Adrenal gland (tissue), 12 donors: ENCODE data around the gene SOX9. TPM values are rescaled to one million over a fixed set of nuclear protein-coding genes. Genes with fewer than 3 reads are reported as not detected.

ENCODE experiments used
- DNase-seq, 7 donors: peaks; one replicate each; pipeline ENCODE4 v3.0.0-alpha.2; 2019 to 2020
- H3K27ac ChIP-seq, 5 donors: fragments of 200-600 bp; sonication (generic) in 4 of 5; 1 replicate in 3 of 5; 2 replicates in 2 of 5; pipeline versions ENCODE4 v1.5.1 to v1.8.0; 2016 to 2020; ENCODE audit warnings: mild to moderate bottlenecking in 1 of 5
- H3K27me3 ChIP-seq: fragments of 200-600 bp; 2 replicates; pipeline ENCODE4 v1.8.0; 2021
- H3K36me3 ChIP-seq, 2 donors: fragments of 200-600 bp; replicated peaks in 1 of 2; 1 replicate in 1 of 2; 2 replicates in 1 of 2; pipeline versions ENCODE4 v1.5.1 to v1.8.0; 2018 to 2022
- H3K4me1 ChIP-seq, 2 donors: fragments of 200-600 bp; replicated peaks in 1 of 2; 1 replicate in 1 of 2; 2 replicates in 1 of 2; pipeline versions ENCODE4 v1.5.1 to v1.8.0; 2018 to 2021
- H3K4me3 ChIP-seq, 4 donors: fragments of 200-600 bp; sonication (generic) in 3 of 4; one replicate each; pipeline ENCODE4 v1.5.1; 2016 to 2018
- H3K9me3 ChIP-seq, 3 donors: fragments of 200-600 bp; sonication (generic) in 1 of 3; replicated peaks in 1 of 3; 1 replicate in 2 of 3; 2 replicates in 1 of 3; pipeline versions ENCODE4 v1.5.1 to v1.8.0; 2016 to 2021
- POLR2A ChIP-seq, 2 donors: fragments of 450-650 bp; IDR thresholded peaks; one replicate each; pipeline ENCODE4 v1.6.1; 2017; ENCODE audit warnings: antibody characterized with exemption in 2 of 2, mild to moderate bottlenecking in 2 of 2, moderate library complexity in 1 of 2
- WGBS, 4 donors: extraction: QIAGEN DNeasy Blood & Tissue Kit in 2 of 4; methylation state at CpG; one replicate each; pipeline versions ENCODE4 v1.1.5 to v1.1.7; 2013 to 2017; 5-methylcytosine and 5-hydroxymethylcytosine counted together
- intact Hi-C, 2 donors: fragments of 100-400 bp; cut with DNase I; formaldehyde crosslinking; loops; one replicate each; pipeline versions ENCODE4 v1.14.1 to v1.15.0; 2022 to 2023
- polyA plus RNA-seq, 3 donors: library from polyadenylated mRNA; stranded (reverse); fragments of 200-250 nt in 2 of 3; fragments of 350-450 nt in 1 of 3; fragmentation: Illumina TruSeq in 1 of 3; extraction: RNeasy Lipid Tissue Mini Kit (QIAGEN cat#74804) in 1 of 3; gene quantifications; one replicate each; pipeline ENCODE4 v1.2.3, GENCODE V29; 2013 to 2014
- total RNA-seq, 9 donors: library from RNA; depleted of rRNA in 4 of 9; stranded (reverse); fragments of >200 nt in 4 of 9; fragments of 120-200 nt in 1 of 9; fragmentation: NEBNext Ultra II Directional in 1 of 9; extraction: Animal tissue kit (Norgen Biotek cat#: 25700) in 1 of 9; gene quantifications; one replicate each; pipeline versions ENCODE4 v1.1.0 to v1.2.4, GENCODE V29; 2013 to 2023
- TF ChIP-seq, protein P1 (sequence below), 6 experiments: fragments of 450-650 bp in 4 of 6; fragments of 200-600 bp in 2 of 6; sonication (generic) in 1 of 6; IDR thresholded peaks; 1 replicate in 5 of 6; 2 replicates in 1 of 6; pipeline versions ENCODE4 v1.5.1 to v1.8.0; 2016 to 2021; ENCODE audit warnings: antibody characterized with exemption in 6 of 6, mild to moderate bottlenecking in 2 of 6, moderate library complexity in 1 of 6
- donor health status: healthy with polysubstance abuse.
- donor health status: Bipolar disorder and iron deficiency.
- donor health status: DM: yes; HTN: yes; CAD: no.
- donor health status: DM: no; HTN: no; CAD: no.
- donor health status: DM: no; HTN: no; CAD: no.
- donor health status: DM: yes; HTN: yes; CAD: no.

The SOX9 gene
- total and polyA plus RNA-seq, 12 donors = 0.22 to 8.9 (median 4.5) TPM

DNA sequence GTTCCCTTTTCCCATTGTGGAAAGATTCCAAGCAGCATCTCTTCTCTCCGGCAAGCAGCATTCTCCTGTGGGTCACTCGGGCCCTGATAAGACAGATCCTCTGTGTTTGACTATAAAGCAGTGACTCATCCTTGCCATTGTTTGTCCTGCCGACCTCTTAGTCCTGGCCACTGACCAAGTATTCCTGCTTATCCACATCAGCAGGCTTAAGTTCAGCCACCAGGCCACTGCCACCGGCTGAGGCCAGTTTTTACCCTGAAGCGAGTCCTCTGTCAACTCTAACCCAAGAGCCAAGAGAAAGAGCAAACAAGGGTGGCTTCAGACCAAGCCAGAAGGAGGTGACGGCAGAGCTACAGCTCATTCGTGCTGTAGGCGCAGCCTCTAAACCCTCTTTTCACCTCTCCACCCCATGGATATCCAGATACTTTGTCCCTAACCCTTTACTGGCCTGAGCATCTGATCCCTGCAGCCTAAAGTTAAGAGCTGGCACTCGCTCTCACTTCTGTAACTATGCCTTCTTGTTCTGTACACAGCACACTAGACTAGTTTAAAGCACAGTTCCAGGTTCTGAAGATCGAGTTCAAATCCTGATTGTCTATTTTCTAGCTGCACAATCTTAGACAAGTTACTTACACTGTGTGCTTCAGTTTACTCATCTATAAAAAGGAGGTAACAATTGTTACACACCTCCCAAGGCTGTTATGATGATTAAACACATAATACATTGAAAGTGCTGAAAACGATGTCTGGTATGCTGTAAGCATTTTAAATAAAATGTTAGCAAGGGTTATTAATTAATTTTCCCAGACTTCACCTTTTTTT is 31.0 kb downstream of the SOX9 start:
- Histone ChIP-seq H3K36me3 (no peaks in the 10 kb centered on the region), H3K27ac (peak overlapping the region in 3 of 5 donors; percentile 1 to 90 (median 70)), H3K4me3 (peak overlapping the region in 1 of 4 donors; percentile 15), H3K9me3 (no peaks in the 10 kb centered on the region), H3K27me3 (no peaks in the 10 kb centered on the region), H3K4me1 (peaks cover 0 to 7% of the 10 kb centered on the region in 2 donors)
- 38 to 46% (median 40%) methylated on average over 7 to 11 of the region's 11 CpGs for WGBS, 4 donors
- peak; percentile 70 to 92 (median 86) for DNase-seq
- TF ChIP-seq POLR2A (IDR thresholded peaks at IDR 0.05) = peak in 1 of 2 donors; percentile 19
- TF ChIP-seq, protein P1, sequence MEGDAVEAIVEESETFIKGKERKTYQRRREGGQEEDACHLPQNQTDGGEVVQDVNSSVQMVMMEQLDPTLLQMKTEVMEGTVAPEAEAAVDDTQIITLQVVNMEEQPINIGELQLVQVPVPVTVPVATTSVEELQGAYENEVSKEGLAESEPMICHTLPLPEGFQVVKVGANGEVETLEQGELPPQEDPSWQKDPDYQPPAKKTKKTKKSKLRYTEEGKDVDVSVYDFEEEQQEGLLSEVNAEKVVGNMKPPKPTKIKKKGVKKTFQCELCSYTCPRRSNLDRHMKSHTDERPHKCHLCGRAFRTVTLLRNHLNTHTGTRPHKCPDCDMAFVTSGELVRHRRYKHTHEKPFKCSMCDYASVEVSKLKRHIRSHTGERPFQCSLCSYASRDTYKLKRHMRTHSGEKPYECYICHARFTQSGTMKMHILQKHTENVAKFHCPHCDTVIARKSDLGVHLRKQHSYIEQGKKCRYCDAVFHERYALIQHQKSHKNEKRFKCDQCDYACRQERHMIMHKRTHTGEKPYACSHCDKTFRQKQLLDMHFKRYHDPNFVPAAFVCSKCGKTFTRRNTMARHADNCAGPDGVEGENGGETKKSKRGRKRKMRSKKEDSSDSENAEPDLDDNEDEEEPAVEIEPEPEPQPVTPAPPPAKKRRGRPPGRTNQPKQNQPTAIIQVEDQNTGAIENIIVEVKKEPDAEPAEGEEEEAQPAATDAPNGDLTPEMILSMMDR (IDR thresholded peaks at IDR 0.05) = peak in 3 of 6 experiments; percentile 14 to 29 (median 19)
- intact Hi-C loops = no loop called here

DNA sequence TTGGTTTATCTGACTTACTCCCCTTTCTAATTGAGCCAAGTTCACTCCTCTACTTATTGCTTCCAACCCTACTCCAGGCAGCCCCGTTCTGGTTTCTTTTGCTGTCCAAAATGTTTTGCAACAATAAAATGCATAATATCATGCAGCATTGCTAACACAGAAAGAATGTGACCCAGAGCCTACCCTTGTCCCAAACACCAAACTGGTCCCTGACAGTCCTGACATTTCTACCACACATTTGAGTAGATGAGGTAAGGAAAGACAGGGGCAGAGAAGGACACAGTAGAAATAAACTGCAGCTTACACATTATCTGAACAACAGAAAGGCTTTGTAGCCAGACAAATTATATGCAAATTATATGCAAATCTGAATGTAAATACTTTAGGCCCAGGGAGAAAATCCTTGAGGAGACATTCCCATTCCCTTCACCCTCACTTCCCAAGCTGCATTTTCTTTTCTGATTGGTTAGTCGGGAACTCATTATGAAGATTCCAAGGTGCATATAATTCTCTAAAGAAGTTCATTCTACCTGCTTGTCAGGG is 31.6 kb downstream of the SOX9 start:
- peak in 1 of 7 donors; percentile 32 for DNase-seq
- no peaks in the 10 kb centered on the region for H3K27me3 ChIP-seq
- H3K4me1 ChIP-seq = peaks cover 0 to 7% of the 10 kb centered on the region in 2 donors
- 54 to 77% (median 66%) methylated on average over 2 of the region's 2 CpGs for WGBS, 4 donors
- H3K36me3 ChIP-seq = no peaks in the 10 kb centered on the region
- H3K27ac ChIP-seq = peak overlapping the region in 1 of 5 donors; percentile 90
- TF ChIP-seq POLR2A (IDR thresholded peaks at IDR 0.05) = no peak
- TF ChIP-seq, protein P1 (IDR thresholded peaks at IDR 0.05) = no peak
- intact Hi-C loops = no loop called here
- no peak overlapping the region for H3K4me3 ChIP-seq
- no peaks in the 10 kb centered on the region for H3K9me3 ChIP-seq

DNA sequence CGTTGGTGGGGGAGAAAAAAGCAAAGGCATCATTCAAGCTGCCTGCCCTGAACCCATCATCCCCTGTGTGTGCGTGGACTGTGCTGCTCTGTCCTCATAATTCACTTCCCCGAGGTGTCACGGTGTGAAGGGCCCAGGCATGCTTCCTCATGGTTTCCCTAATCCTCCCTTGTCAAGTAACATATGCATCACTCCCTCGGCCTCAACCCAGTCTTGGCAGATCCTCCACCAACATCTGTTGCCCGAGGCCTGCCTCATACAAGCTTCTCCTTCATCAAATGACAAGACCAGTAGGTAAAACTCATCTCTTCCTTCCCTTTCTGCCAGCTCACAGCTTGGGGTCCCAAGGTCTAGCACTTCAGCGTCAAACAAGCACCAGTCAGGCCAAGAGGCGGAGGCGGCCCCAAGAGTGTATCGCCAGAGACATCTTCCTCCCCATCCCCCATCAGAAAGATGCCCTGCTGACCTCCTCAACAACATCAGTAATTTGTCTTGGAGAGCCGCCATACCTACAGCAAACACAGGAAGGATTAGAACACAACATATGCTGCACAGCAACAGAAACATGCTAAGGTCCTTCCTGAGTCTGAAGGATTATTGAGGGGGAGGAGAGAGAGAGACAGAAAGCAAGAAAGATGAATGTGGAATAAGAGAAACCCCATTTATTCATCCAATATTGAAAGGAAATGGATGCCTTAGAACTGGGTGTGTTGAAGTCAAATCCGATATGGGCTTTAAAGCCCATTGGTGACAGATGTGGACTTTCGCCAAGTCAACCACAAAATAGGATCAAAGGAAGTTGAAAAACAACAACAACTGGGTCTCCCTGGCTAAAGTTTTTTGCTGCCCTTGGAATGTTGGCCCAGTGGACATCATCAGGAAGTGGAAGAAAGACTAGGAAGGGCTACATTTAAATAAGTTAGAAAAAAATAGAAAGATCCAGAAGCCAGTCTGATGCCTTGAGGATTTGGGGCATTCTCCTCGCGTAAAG is 38.4 kb downstream of the SOX9 start:
- Histone ChIP-seq H3K9me3 (no peaks in the 10 kb centered on the region), H3K27me3 (no peaks in the 10 kb centered on the region), H3K27ac (no peak overlapping the region), H3K4me1 (no peaks in the 10 kb centered on the region), H3K4me3 (no peak overlapping the region), H3K36me3 (no peaks in the 10 kb centered on the region)
- TF ChIP-seq, protein P1 (IDR thresholded peaks at IDR 0.05) = no peak
- no peak for TF ChIP-seq POLR2A (IDR thresholded peaks at IDR 0.05)
- intact Hi-C loops = no loop called here
- DNase-seq = no peak
- 48 to 57% (median 53%) methylated on average over 15 of the region's 15 CpGs for WGBS, 4 donors

DNA sequence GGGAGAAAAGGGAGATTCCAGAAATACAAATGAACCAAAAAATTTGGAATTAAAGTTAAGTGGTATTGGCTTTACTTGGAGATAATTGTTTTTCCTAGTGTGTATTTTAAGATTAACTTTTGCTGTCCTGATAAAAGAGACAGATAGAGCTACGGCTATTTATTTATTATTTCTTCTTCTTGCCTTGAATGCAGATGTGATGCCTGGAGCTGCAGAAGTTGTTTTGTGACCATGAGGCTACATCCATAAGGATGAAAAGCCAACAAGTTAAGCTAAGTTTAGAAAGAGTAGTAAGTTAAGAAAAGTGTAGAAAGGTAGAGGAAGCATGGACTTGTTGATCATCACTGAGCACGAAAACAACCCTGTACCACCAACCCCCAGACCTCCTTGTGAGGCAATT is 41.7 kb downstream of the SOX9 start:
- H3K36me3 ChIP-seq = no peaks in the 10 kb centered on the region
- WGBS, 4 donors = 63 to 78% (median 71%) methylated on average over 2 of the region's 2 CpGs
- intact Hi-C loops = no loop called here
- H3K4me1 ChIP-seq = no peaks in the 10 kb centered on the region
- H3K9me3 ChIP-seq = no peaks in the 10 kb centered on the region
- TF ChIP-seq POLR2A (IDR thresholded peaks at IDR 0.05) = no peak
- TF ChIP-seq, protein P1 (IDR thresholded peaks at IDR 0.05) = no peak
- no peaks in the 10 kb centered on the region for H3K27me3 ChIP-seq
- H3K4me3 ChIP-seq = no peak overlapping the region
- no peak for DNase-seq
- no peak overlapping the region for H3K27ac ChIP-seq
